ENCODE measurements around the gene SEMA4D.

The SEMA4D gene

DNA sequence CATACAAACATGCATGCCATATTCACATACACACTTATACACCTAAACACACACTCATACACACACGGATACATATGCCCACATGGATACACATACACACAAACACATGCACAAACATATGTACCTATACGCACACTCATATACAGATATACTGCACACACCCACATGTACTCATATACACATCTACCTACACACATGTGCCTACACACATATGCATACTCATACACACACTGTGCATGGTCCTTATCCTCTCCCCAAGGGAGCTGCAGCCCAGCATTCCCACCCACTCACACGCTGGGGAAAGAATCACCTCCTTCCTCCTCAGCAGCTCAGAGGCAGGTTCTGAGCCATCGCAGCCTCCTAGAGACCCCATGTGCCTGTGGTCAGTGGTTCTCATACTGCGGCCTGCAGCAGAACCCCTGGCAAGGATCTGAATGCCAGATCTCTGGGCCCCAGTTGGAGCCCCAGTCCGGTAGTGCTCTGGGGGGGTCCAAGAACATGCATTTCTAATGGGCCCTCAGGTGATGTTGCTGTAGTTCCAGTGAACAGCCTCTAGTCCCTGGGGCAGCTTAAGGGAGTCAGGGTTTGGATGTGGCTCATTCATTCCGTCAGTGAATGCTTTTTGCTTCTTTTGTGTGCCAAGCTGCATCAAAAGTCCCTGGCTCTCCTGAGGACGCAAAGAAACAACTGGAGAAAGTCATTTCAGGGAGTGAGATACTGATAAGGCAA is 39.0 kb downstream of the SEMA4D start:
- H2AFZ ChIP-seq (ENCODE audit: low read depth, low read length) = no peak overlapping the region
- no peaks in the 10 kb centered on the region for H3K79me2 ChIP-seq (ENCODE audit: low read length)
- H3K27ac ChIP-seq (ENCODE audit: low read length) = no peak overlapping the region
- no peak overlapping the region for H3K4me3 ChIP-seq (ENCODE audit: low read length)
- H3K36me3 ChIP-seq (replicated peaks; ENCODE audit: low read depth, low read length) = no peaks in the 10 kb centered on the region
- H3K27me3 ChIP-seq (ENCODE audit: low read depth, low read length) = no peaks in the 10 kb centered on the region
- H3K4me2 ChIP-seq (ENCODE audit: low read length) = no peak overlapping the region
- no peak for TF ChIP-seq EZH2phosphoT487 (IDR thresholded peaks at IDR 0.05; ENCODE audit: low read depth)
- TF ChIP-seq, protein P1, sequence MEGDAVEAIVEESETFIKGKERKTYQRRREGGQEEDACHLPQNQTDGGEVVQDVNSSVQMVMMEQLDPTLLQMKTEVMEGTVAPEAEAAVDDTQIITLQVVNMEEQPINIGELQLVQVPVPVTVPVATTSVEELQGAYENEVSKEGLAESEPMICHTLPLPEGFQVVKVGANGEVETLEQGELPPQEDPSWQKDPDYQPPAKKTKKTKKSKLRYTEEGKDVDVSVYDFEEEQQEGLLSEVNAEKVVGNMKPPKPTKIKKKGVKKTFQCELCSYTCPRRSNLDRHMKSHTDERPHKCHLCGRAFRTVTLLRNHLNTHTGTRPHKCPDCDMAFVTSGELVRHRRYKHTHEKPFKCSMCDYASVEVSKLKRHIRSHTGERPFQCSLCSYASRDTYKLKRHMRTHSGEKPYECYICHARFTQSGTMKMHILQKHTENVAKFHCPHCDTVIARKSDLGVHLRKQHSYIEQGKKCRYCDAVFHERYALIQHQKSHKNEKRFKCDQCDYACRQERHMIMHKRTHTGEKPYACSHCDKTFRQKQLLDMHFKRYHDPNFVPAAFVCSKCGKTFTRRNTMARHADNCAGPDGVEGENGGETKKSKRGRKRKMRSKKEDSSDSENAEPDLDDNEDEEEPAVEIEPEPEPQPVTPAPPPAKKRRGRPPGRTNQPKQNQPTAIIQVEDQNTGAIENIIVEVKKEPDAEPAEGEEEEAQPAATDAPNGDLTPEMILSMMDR (IDR thresholded peaks at IDR 0.05; ENCODE audit: low read depth, low read length) = no peak
- no peak overlapping the region for H3K9ac ChIP-seq (ENCODE audit: low read length)
- peaks cover 10% of the 10 kb centered on the region for H3K4me1 ChIP-seq (ENCODE audit: low read length)
- H4K20me1 ChIP-seq (ENCODE audit: insufficient read depth, low read length) = peaks cover 12% of the 10 kb centered on the region
- no peaks in the 10 kb centered on the region for H3K9me3 ChIP-seq (ENCODE audit: insufficient read depth, low read length)

DNA sequence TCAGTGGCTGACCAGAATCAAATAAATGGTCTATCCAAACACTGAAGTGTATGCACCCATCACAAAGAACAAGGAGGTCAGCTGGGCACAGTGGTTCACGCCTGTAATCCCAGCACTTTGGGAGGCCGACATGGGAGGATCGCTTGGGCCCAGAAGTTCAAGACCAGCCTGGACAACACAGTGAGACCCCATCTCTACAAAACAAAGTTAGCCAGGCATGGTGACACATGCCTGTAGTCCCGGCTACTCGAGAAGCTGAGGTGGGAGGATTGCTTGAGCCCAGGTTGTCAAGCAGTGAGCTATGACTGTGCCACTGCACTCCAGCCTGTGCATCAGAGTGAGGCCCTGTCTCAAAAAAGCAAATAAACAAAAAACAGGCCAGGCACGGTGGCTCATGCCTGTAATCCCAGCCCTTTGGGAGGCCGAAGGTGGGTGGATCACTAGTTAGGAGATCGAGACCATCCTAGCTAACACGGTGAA is 40.5 kb downstream of the SEMA4D start:
- Histone ChIP-seq H3K27me3 (ENCODE audit: low read depth, low read length) (no peaks in the 10 kb centered on the region), H3K79me2 (ENCODE audit: low read length) (no peaks in the 10 kb centered on the region), H3K4me3 (ENCODE audit: low read length) (no peak overlapping the region), H3K27ac (ENCODE audit: low read length) (no peak overlapping the region), H3K4me2 (ENCODE audit: low read length) (no peak overlapping the region), H3K4me1 (ENCODE audit: low read length) (no peaks in the 10 kb centered on the region), H4K20me1 (ENCODE audit: insufficient read depth, low read length) (peaks cover 9% of the 10 kb centered on the region), H2AFZ (ENCODE audit: low read depth, low read length) (no peak overlapping the region), H3K9ac (ENCODE audit: low read length) (no peak overlapping the region), H3K36me3 (replicated peaks; ENCODE audit: low read depth, low read length) (no peaks in the 10 kb centered on the region), H3K9me3 (ENCODE audit: insufficient read depth, low read length) (no peaks in the 10 kb centered on the region)
- TF ChIP-seq EZH2phosphoT487 (IDR thresholded peaks at IDR 0.05; ENCODE audit: low read depth) = no peak
- TF ChIP-seq, protein P1 (IDR thresholded peaks at IDR 0.05; ENCODE audit: low read depth, low read length) = no peak

DNA sequence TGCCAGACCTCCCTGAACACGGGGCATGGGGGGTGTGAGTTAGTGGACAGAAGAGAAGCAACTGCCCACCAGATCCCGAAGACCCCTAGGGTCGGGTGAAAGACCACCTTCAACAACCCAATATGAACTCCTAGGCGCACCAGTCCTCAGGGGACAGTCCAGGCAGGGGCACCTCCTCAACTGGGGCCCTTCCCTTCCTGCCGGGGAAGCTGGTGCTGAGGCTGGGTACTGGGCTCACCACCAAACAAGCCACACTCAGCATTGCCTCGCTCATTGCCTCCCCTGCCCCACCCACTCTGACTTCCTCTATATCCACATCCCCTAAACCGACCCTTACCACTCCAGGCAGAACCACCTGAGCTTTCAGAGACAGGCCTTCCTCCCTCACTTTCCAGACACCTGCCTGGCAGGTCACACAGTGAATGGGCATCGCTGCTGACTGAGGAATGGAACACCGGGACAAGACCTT is 42.5 kb downstream of the SEMA4D start:
- Histone ChIP-seq H3K36me3 (replicated peaks; ENCODE audit: low read depth, low read length) (no peaks in the 10 kb centered on the region), H3K9ac (ENCODE audit: low read length) (no peak overlapping the region), H3K79me2 (ENCODE audit: low read length) (no peaks in the 10 kb centered on the region), H3K27me3 (ENCODE audit: low read depth, low read length) (no peaks in the 10 kb centered on the region), H3K9me3 (ENCODE audit: insufficient read depth, low read length) (no peaks in the 10 kb centered on the region), H3K4me3 (ENCODE audit: low read length) (no peak overlapping the region), H2AFZ (ENCODE audit: low read depth, low read length) (no peak overlapping the region), H3K27ac (ENCODE audit: low read length) (no peak overlapping the region), H3K4me2 (ENCODE audit: low read length) (no peak overlapping the region), H3K4me1 (ENCODE audit: low read length) (no peaks in the 10 kb centered on the region), H4K20me1 (ENCODE audit: insufficient read depth, low read length) (peaks cover 12% of the 10 kb centered on the region)
- TF ChIP-seq, protein P1 (IDR thresholded peaks at IDR 0.05; ENCODE audit: low read depth, low read length) = no peak
- TF ChIP-seq EZH2phosphoT487 (IDR thresholded peaks at IDR 0.05; ENCODE audit: low read depth) = no peak

DNA sequence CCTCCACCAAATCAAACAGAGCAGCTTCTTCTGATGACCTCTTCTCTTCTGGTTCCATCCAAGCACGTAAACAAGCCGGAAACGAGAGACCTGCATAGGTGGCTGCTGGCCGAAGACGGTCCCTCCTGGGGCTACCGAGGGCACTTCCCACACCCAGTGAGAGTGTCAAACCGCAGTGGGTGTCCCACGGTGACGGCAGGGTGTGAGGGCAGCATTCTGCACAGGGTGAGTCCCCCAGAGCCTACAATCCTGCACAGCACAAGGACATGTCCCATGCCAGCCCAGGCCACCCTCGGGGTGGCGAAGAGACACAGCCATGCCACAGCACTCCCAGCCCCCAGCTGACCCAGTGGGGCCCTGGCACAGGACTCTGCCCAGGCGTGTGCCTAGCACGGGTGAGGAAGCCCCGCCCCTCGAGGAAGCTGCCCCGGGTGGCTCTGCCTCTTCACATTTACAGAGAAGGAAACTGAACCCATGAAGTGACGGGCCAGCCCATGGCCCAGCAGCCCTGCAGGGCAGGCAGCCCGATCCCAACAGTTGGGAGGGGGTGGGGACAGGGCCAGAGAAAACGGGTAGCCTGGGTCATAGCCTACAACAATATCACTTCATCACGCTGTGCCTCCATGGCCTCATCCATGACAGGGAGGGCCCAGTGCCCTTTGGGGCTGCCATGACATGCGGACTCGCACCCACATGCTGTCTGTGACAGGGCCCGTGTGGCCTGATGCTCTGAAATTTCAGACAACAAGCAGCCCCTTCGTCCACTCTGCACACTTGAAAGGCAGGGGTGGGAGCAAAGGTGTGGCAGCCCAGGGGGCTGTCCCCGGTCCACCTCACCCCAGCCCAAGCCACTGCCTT is 43.2 kb downstream of the SEMA4D start:
- H3K9me3 ChIP-seq (ENCODE audit: insufficient read depth, low read length) = no peaks in the 10 kb centered on the region
- H2AFZ ChIP-seq (ENCODE audit: low read depth, low read length) = no peak overlapping the region
- no peak overlapping the region for H3K4me3 ChIP-seq (ENCODE audit: low read length)
- H3K79me2 ChIP-seq (ENCODE audit: low read length) = no peaks in the 10 kb centered on the region
- H4K20me1 ChIP-seq (ENCODE audit: insufficient read depth, low read length) = peaks cover 12% of the 10 kb centered on the region
- no peak overlapping the region for H3K4me2 ChIP-seq (ENCODE audit: low read length)
- no peak overlapping the region for H3K9ac ChIP-seq (ENCODE audit: low read length)
- H3K36me3 ChIP-seq (replicated peaks; ENCODE audit: low read depth, low read length) = no peaks in the 10 kb centered on the region
- no peak overlapping the region for H3K27ac ChIP-seq (ENCODE audit: low read length)
- H3K27me3 ChIP-seq (ENCODE audit: low read depth, low read length) = no peaks in the 10 kb centered on the region
- no peaks in the 10 kb centered on the region for H3K4me1 ChIP-seq (ENCODE audit: low read length)
- no peak for TF ChIP-seq EZH2phosphoT487 (IDR thresholded peaks at IDR 0.05; ENCODE audit: low read depth)
- TF ChIP-seq, protein P1 (IDR thresholded peaks at IDR 0.05; ENCODE audit: low read depth, low read length) = no peak
